ENCODE results near the gene YIPF4.
A peak's percentile ranks its signal among the peaks of the same experiment; 100 is the strongest.
"Not testable (repeated sequence)": the region's sequence is repeated elsewhere in the genome, so short reads cannot be mapped to it uniquely, and the experiment has no call there.

The YIPF4 gene

DNA sequence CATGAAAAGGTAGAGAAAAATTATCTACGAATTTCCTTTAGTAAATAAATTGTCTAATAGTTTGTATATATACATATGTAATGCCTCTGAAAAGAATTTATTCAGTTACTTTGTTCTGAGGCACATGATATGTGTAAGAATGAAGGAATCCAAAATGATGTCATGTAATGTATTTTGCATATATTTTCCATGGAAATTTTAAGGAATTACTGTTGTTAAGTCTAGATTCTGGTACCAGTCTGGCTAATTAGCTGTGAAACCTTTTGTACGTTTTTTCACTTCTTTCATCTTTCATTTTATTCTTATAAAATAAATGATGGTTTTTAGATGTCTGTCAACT lies 12.3 kb downstream of the YIPF4 start:
- DNase-seq, result no peak

- DNase-seq, result no peak
Measured at GRCh38 chr2:32291746-32292145, 14.0 kb downstream of the YIPF4 start.

DNA sequence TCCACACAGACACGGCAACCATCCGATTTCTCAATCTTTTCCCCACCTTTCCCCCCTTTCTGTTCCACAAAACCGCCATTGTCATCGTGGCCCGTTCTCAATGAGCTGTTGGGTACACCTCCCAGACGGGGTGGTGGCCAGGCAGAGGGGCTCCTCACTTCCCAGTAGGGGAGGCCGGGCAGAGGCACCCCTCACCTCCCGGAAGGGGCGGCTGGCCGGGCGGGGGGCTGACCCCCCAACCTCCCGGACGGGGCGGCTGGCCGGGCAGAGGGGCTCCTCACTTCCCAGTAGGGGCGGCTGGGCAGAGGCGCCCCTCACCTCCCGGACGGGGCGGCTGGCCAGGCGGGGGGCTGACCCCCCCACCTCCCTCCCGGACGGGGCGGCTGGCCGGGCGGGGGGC lies 15.8 kb downstream of the YIPF4 start:
- DNase-seq, result not testable (repeated sequence)

DNA sequence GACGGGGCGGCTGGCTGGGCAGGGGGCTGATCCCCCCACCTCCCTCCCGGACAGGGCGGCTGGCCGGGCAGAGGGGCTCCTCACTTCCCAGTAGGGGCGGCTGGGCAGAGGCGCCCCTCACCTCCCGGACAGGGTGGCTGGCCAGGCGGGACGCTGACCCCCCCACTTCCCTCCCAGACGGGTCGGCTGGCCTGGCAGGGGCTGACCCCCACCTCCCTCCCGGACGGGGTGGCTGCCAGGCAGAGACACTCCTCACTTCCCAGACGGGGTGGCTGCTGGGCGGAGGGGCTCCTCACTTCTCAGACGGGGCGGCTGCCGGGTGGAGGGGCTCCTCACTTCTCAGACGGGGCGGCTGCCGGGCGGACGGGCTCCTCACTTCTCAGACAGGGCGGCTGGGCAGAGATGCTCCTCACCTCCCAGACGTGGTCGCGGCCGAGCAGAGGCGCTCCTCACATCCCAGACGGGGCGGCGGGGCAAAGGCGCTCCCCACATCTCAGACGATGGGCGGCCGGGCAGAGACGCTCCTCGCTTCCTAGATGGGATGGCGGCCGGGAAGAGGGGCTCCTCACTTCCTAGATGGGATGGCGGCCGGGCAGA lies 16.4 kb downstream of the YIPF4 start:
- not testable (repeated sequence) for DNase-seq

GRCh38 chr2:32310577-32310976 lies 32.9 kb downstream of the YIPF4 start:
- no peak for DNase-seq

GRCh38 chr2:32314886-32315285 lies 37.2 kb downstream of the YIPF4 start:
- no peak for DNase-seq

DNA sequence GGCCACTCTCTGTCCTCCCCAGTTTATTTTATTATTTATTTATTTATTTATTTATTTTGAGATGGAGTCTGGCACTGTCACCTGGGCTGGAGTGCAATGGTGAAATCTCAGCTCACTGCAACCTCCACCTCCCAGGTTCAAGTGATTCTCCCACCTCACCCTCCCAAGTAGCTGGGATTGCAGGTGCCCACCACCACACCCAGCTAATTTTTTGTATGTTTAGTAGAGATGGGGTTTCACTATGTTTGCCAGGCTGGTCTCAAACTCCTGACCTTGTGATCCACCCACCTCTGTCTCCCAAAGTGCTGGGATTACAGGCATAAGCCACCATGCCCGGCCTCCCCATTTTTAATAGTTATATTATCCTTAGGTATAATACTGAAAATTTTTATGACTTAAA lies 51.0 kb downstream of the YIPF4 start:
- not testable (repeated sequence) for DNase-seq

- DNase-seq, result not testable (repeated sequence)
Measured at GRCh38 chr2:32329180-32329980, 51.7 kb downstream of the YIPF4 start.

DNA sequence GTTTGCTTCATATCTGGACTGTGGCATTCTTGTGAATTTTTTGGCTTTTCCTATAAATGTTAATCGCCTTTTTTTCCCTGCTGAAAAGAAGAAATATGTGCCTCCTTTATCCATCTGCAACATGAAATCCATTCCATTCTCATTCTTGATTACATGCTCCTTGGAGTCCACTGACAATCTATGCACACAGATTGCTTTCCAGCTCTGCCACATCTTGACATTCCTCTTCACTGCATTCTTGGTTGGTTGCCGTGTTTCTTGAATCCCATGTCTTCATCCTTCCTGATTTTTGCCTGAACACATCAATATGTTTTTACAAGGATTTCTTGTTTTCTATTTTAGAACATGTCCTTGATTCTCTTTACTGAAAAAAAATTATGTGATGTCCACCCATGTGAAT lies 52.4 kb downstream of the YIPF4 start:
- no peak for DNase-seq

DNA sequence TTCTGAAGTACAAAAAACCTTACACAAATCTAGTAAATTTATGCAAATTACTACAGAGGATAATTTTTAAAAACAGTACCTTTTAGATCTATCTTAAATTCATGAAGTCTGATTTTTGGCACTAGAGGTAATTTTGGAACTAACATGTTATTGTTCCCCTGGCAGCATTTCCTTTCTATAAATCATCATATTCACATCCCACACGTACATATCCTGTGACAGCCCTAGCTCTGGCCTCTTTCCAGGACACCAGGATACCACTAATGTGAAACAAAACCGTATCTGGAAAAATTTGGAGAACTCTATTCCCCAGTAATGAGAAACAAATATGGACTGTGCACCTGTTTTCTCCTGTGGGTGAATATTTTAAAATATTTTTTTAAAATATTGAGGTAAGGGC lies 65.1 kb downstream of the YIPF4 start:
- DNase-seq, result no peak

DNA sequence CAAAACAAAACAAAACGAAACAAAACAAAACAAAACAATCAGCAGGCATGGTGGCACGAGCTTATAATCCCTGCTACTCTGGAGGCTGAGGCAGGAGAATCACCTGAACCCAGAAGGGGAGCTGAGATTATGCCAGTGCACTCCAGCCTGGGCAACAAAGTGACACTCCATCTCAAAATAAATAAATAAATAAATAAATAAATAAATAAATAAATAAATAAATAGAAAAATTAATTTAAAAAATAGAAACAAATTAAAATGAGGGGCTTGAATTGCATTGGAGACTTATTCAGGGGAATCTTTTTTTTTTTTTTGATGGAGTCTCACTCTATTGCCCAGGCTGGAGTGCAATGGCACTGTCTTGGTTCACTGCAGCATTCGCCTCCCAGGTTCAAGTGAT lies 73.1 kb downstream of the YIPF4 start:
- DNase-seq, result not testable (repeated sequence)

DNA sequence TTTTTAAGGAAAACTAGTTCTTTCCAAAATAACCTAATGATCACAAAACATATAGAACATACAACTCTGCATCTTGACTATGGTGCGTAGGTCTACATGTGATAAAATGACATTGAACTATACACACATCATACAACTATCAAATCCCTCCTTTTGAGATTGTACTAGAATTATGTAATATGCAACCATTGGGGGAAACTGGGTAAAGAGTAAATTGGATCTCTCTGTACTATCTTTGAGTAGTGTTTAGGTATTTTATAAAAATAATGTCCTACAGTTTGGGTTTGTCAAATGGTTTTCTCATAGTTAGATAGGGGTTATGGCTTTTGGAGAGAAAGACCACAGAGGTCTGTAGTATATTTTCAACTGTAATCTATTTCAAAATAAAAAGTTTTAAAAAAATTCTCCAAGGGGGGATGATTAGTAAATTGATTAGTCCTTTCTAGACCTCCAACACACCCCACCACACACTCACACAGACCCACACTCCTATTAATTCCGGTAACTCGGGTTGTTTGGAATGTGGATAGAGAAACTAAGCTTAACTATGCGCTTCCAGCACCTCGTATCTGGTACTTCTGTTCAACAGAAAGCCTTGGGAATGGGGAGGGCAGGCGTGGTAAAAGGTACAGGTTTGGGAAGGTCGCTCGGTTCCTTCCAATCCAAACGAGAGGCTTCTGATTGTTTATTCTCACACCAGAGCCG lies 78.4 kb downstream of the YIPF4 start:
- DNase-seq, result peak in 1 of 2 experiments; percentile 72

- peak; percentile 78 to 98 for DNase-seq
Measured at GRCh38 chr2:32356681-32357317, 79.1 kb downstream of the YIPF4 start, which contains the start of gene BIRC6. TSS of gene BIRC6 (plus strand) at chr2:32357023. CDS start at chr2:32357162, 139 bp downstream.

- peak in 1 of 2 experiments; percentile 44 for DNase-seq
Measured at GRCh38 chr2:32357318-32358110, 79.8 kb downstream of the YIPF4 start.

DNA sequence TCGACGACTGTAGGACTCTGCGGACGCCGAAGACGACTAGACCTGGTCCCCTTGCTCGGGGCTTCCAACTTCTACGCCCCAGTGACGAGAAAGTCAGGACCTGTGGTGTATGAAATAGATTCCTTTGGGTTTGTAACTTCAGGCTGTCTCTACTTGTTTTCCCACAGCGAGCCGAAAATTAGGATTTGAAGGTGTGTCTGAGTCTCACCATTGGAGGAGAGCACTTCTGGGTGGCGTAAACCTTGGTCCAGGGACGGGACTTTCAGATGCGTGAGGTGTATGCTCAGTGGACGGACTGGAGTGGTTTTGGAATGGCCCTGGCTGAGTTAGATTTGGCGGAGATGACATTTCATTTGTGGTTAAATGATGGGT lies 80.4 kb downstream of the YIPF4 start:
- no peak for DNase-seq

GRCh38 chr2:32360416-32360815 lies 82.7 kb downstream of the YIPF4 start:
- DNase-seq, result no peak

DNA sequence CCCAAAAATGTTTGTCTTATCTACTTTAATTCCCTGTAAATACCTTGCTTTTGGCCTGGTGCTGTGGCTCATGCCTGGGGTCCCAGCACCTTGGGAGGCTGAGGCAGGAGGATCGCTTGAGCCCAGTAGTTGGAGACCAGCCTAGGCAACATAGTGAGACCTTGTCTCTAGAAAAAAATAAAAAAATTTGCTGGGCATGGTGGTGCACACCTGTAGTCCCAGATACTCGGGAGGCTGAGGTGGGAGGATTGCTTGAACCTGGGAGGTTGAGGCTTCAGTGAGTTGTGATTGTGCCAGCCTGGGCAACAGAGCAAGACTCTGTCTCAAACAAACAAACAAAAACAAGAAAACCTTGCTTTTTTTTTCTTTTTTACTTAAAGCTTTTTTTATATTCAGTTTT lies 85.3 kb downstream of the YIPF4 start:
- DNase-seq, result not testable (repeated sequence)

- DNase-seq, result no peak
Measured at GRCh38 chr2:32363597-32363996, 85.9 kb downstream of the YIPF4 start.

GRCh38 chr2:32364290-32364689 lies 86.6 kb downstream of the YIPF4 start:
- DNase-seq, result not testable (repeated sequence)

DNA sequence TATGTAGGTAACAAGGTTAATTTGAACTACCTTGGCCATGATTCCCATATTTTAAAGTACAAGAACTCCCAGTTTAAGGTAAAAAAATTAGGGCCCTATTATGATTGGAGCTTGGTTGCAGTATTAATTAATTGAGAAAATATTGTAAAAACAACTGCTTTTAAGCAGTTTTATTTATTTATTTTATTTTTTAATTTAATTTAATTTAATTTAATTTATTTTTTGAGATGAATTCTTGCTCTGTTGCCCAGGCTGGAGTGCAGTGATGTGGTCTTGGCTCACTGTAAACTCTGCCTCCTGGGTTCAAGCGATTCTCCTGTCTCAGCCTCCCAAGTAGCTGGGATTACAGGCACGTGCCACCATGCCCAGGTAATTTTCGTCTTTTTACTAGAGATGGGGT lies 88.0 kb downstream of the YIPF4 start:
- DNase-seq, result not testable (repeated sequence)
